ENCODE data around the gene LNPEP.

LNPEP gene

GRCh38 chr5:97004423-97005060 is 68.7 kb downstream of the LNPEP start:
- DNase-seq: no peak

GRCh38 chr5:97006454-97007060 is 70.7 kb downstream of the LNPEP start:
- no peak for DNase-seq

GRCh38 chr5:97009212-97009898 is 73.5 kb downstream of the LNPEP start:
- DNase-seq: no peak

- DNase-seq: no peak
These were observed 74.0 kb downstream of the LNPEP start for GRCh38 chr5:97009921-97010320.

- no peak for DNase-seq
These were observed 74.7 kb downstream of the LNPEP start for GRCh38 chr5:97010606-97011005.

- DNase-seq: no peak
These were observed 75.7 kb downstream of the LNPEP start for GRCh38 chr5:97011567-97011966.

- no peak for DNase-seq
These were observed 83.7 kb downstream of the LNPEP start for GRCh38 chr5:97019435-97020117.

- DNase-seq: no peak
These were observed 85.5 kb downstream of the LNPEP start for GRCh38 chr5:97021416-97021815.

GRCh38 chr5:97022898-97023297 is 87.0 kb downstream of the LNPEP start:
- no peak for DNase-seq

- no peak for DNase-seq
These were observed 90.8 kb downstream of the LNPEP start for GRCh38 chr5:97026721-97027120.

GRCh38 chr5:97037819-97038218 is 101.9 kb downstream of the LNPEP start:
- DNase-seq: no peak

- no peak for DNase-seq
These were observed 105.4 kb downstream of the LNPEP start for GRCh38 chr5:97041239-97041638.

GRCh38 chr5:97042996-97043395 is 107.1 kb downstream of the LNPEP start:
- no peak for DNase-seq

- DNase-seq: no peak
These were observed 107.6 kb downstream of the LNPEP start for GRCh38 chr5:97043511-97043910.

- no peak for DNase-seq
These were observed 108.2 kb downstream of the LNPEP start for GRCh38 chr5:97044052-97044451.

GRCh38 chr5:97046270-97046982 is 110.5 kb downstream of the LNPEP start:
- no peak for DNase-seq

- DNase-seq: no peak
These were observed 111.2 kb downstream of the LNPEP start for GRCh38 chr5:97047076-97047475.

- no peak for DNase-seq
These were observed 113.3 kb downstream of the LNPEP start for GRCh38 chr5:97049175-97049574.

- no peak for DNase-seq
These were observed 120.4 kb downstream of the LNPEP start for GRCh38 chr5:97056263-97056662.

GRCh38 chr5:97062046-97062445 is 126.2 kb downstream of the LNPEP start:
- DNase-seq: no peak

- DNase-seq: no peak
These were observed 127.4 kb downstream of the LNPEP start for GRCh38 chr5:97063251-97063650.

- DNase-seq: no peak
These were observed 129.6 kb downstream of the LNPEP start for GRCh38 chr5:97065475-97065874.

GRCh38 chr5:97067296-97067850 is 131.5 kb downstream of the LNPEP start:
- DNase-seq: no peak
